ENCODE measurements around the gene CPTP. TPM values are rescaled to one million over a fixed set of nuclear protein-coding genes. Genes with fewer than 3 reads are reported as not detected.

CPTP gene
- total and polyA plus RNA-seq, 2 donors (not counting 1 experiment from before 2014, with no cell fraction given), result 17.1 to 18.8 TPM

DNA sequence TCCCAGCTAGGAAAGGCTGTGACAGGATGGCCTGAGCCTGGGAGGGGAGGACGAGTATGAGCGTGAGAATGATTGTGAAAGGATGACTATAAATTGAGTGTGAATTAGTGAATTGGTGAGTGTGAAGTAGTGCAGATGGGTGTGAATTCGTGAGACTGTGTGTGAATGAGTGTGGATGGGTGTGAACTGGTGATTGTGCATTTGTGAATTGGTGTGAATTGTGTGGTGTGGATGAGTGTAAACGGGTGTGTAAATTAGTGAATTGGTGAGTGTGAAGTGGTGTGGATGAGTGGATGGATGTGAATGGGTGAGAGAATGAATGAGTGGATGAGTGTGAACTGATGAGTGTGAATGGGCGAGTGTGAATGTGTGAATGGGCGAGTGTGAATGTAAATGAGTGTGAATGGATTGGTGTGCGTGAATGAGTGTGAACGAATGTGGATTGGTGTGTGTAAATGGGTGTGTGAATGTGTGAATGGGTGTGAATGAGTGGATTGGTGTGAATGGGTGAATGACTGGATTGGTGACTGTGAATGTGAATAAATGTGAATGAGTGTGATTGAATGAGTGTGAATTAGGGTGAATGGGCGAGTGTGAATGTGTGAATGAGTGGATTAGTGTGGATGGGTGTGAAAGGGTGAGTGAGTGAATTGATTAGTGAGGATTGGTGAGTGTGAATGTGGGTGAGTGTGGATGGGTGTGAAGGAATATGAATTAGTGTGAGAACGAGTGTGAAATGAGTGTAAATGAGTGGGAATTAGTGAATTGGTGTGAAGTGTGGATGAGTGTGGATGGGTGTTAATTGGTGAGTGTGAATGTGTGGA lies 41.5 kb downstream of the CPTP start:
- Histone ChIP-seq H3K27ac (ENCODE audit: low read length in 2 of 2) (no peak overlapping the region), H3K9ac (ENCODE audit: low read length) (no peak overlapping the region), H3K4me2 (replicated peaks; ENCODE audit: low read depth, low read length, poor library complexity, severe bottlenecking) (no peak overlapping the region), H3K79me2 (ENCODE audit: control insufficient read depth, insufficient read depth, low read length) (no peaks in the 10 kb centered on the region), H3K4me1 (ENCODE audit: control insufficient read depth in 2 of 2, insufficient read depth in 2 of 2, low read length in 2 of 2) (peaks cover 0 to under 1% of the 10 kb centered on the region in 2 donors), H3K36me3 (replicated peaks in 1 of 2; ENCODE audit: control extremely low read depth in 1 of 2, control insufficient read depth in 1 of 2, extremely low read depth in 1 of 2, insufficient read depth in 2 of 2, low read length in 1 of 2) (no peaks in the 10 kb centered on the region), H3K4me3 (ENCODE audit: control extremely low read depth in 1 of 5, extremely low read depth in 1 of 5, insufficient read depth in 1 of 5, low read depth in 2 of 5, low read length in 4 of 5) (no peak overlapping the region), H2AFZ (ENCODE audit: insufficient read depth, low read depth, low read length, poor library complexity, severe bottlenecking) (no peak overlapping the region), H3K27me3 (replicated peaks in 1 of 4; ENCODE audit: control extremely low read depth in 1 of 4, control insufficient read depth in 3 of 4, insufficient read depth in 4 of 4, low read length in 3 of 4) (peaks cover 0 to 9% (median 1%) of the 10 kb centered on the region in 4 experiments), H3K9me3 (ENCODE audit: control extremely low read depth in 1 of 3, control insufficient read depth in 2 of 3, insufficient read depth in 1 of 3, low read length in 2 of 3) (peaks cover 0 to 14% (median 0%) of the 10 kb centered on the region in 3 donors), H4K20me1 (ENCODE audit: control insufficient read depth, insufficient read depth, low read length, poor library complexity, severe bottlenecking) (no peaks in the 10 kb centered on the region)
- intact Hi-C loops (cut with micrococcal nuclease), result no loop called here
- ATAC-seq (ENCODE audit: low read depth) (no peak), DNase-seq (no peak)
- Mint-ChIP-seq H3K4me1 (peaks cover 2% of the 10 kb centered on the region), H3K27ac (no peak overlapping the region), H3K4me3 (no peak overlapping the region), H3K27me3 (peaks cover 6% of the 10 kb centered on the region), H3K9me3 (ENCODE audit: insufficient read depth) (no peaks in the 10 kb centered on the region)
- TF ChIP-seq, protein P1, sequence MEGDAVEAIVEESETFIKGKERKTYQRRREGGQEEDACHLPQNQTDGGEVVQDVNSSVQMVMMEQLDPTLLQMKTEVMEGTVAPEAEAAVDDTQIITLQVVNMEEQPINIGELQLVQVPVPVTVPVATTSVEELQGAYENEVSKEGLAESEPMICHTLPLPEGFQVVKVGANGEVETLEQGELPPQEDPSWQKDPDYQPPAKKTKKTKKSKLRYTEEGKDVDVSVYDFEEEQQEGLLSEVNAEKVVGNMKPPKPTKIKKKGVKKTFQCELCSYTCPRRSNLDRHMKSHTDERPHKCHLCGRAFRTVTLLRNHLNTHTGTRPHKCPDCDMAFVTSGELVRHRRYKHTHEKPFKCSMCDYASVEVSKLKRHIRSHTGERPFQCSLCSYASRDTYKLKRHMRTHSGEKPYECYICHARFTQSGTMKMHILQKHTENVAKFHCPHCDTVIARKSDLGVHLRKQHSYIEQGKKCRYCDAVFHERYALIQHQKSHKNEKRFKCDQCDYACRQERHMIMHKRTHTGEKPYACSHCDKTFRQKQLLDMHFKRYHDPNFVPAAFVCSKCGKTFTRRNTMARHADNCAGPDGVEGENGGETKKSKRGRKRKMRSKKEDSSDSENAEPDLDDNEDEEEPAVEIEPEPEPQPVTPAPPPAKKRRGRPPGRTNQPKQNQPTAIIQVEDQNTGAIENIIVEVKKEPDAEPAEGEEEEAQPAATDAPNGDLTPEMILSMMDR (IDR thresholded peaks at IDR 0.05), result no peak
- no peak for TF ChIP-seq EZH2 (IDR thresholded peaks at IDR 0.05; ENCODE audit: borderline replicate concordance, insufficient read depth, low read depth, low read length, poor library complexity, severe bottlenecking)
- WGBS (ENCODE audit: insufficient coverage), result 77% methylated on average over 10 of the region's 10 CpGs
- CTCF ChIA-PET, result no interaction called here
- POLR2A ChIA-PET, result interaction anchor here (0.6 kb wide), 1 partner anchor 23 kb away, joined by 5 read pairs; no protein-coding TSS in a partner anchor

DNA sequence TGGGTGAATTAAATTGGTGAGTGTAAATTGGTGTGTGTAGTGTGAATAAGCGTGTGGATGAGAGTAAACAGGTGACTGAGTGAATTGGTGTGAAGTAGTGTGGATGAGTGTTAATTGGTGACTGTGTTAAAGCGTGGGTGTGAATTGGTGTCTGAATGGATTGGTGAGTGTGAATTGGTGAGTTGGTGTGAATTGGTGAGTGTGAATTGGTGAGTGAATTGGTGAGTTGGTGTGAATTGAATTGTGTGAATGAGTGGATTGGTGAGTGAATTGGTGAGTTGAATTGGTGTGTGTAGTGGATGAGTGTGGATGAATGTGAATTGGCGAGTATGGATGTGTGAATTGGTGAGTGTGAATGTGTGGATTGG lies 42.1 kb downstream of the CPTP start:
- no peak overlapping the region for H3K9ac ChIP-seq (ENCODE audit: low read length)
- H3K36me3 ChIP-seq (replicated peaks in 1 of 2; ENCODE audit: control extremely low read depth in 1 of 2, control insufficient read depth in 1 of 2, extremely low read depth in 1 of 2, insufficient read depth in 2 of 2, low read length in 1 of 2), result no peaks in the 10 kb centered on the region
- Mint-ChIP-seq H3K27me3 (peaks cover 5% of the 10 kb centered on the region), H3K9me3 (ENCODE audit: insufficient read depth) (no peaks in the 10 kb centered on the region), H3K27ac (no peak overlapping the region), H3K4me1 (peaks cover 2% of the 10 kb centered on the region), H3K4me3 (no peak overlapping the region)
- H3K9me3 ChIP-seq (ENCODE audit: control extremely low read depth in 1 of 3, control insufficient read depth in 2 of 3, insufficient read depth in 1 of 3, low read length in 2 of 3), result peaks cover 0 to 14% (median 0%) of the 10 kb centered on the region in 3 donors
- H3K4me1 ChIP-seq (ENCODE audit: control insufficient read depth in 2 of 2, insufficient read depth in 2 of 2, low read length in 2 of 2), result peaks cover 3 to 6% of the 10 kb centered on the region in 2 donors
- no peak overlapping the region for H3K4me2 ChIP-seq (replicated peaks; ENCODE audit: low read depth, low read length, poor library complexity, severe bottlenecking)
- 78% methylated on average over 2 of the region's 3 CpGs for WGBS (ENCODE audit: insufficient coverage)
- no peak overlapping the region for H3K27ac ChIP-seq (ENCODE audit: low read length in 2 of 2)
- H2AFZ ChIP-seq (ENCODE audit: insufficient read depth, low read depth, low read length, poor library complexity, severe bottlenecking), result no peak overlapping the region
- CTCF ChIA-PET, result no interaction called here
- DNase-seq (no peak), ATAC-seq (ENCODE audit: low read depth) (no peak)
- H3K79me2 ChIP-seq (ENCODE audit: control insufficient read depth, insufficient read depth, low read length), result no peaks in the 10 kb centered on the region
- peaks cover 0 to 3% (median 0%) of the 10 kb centered on the region in 4 experiments for H3K27me3 ChIP-seq (replicated peaks in 1 of 4; ENCODE audit: control extremely low read depth in 1 of 4, control insufficient read depth in 3 of 4, insufficient read depth in 4 of 4, low read length in 3 of 4)
- intact Hi-C loops (cut with micrococcal nuclease), result no loop called here
- H3K4me3 ChIP-seq (ENCODE audit: control extremely low read depth in 1 of 5, extremely low read depth in 1 of 5, insufficient read depth in 1 of 5, low read depth in 2 of 5, low read length in 4 of 5), result no peak overlapping the region
- no peak for TF ChIP-seq EZH2 (IDR thresholded peaks at IDR 0.05; ENCODE audit: borderline replicate concordance, insufficient read depth, low read depth, low read length, poor library complexity, severe bottlenecking)
- TF ChIP-seq, protein P1 (IDR thresholded peaks at IDR 0.05), result no peak
- POLR2A ChIA-PET, result no interaction called here
- H4K20me1 ChIP-seq (ENCODE audit: control insufficient read depth, insufficient read depth, low read length, poor library complexity, severe bottlenecking), result no peaks in the 10 kb centered on the region
